ENCODE data around the gene ADGRF4.

Gene ADGRF4

DNA sequence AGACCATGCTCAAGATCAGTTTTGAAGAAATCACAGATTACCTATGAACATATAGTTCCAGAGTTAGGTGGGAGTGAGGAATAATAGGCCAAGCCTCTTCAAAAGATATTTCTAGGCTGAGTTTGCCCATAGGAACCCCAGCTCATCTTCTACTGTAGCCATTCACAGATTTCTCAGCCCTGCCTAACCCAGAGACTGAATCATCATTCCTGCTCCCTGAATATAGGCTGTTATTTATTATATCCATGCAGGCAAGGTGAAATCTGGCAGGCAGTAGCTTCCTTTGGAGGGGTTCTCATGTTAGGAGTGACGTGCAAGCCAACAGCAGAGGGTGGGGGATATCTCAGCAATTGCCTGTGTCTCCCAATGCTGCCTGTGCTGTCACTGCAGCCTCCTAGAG lies 25.6 kb upstream of the ADGRF4 start:
- TF ChIP-seq GATA3 (IDR thresholded peaks at IDR 0.05; ENCODE audit: low read depth, low read length), result no peak
- TF ChIP-seq GATA2 (IDR thresholded peaks at IDR 0.05; ENCODE audit: low read depth, low read length), result no peak

DNA sequence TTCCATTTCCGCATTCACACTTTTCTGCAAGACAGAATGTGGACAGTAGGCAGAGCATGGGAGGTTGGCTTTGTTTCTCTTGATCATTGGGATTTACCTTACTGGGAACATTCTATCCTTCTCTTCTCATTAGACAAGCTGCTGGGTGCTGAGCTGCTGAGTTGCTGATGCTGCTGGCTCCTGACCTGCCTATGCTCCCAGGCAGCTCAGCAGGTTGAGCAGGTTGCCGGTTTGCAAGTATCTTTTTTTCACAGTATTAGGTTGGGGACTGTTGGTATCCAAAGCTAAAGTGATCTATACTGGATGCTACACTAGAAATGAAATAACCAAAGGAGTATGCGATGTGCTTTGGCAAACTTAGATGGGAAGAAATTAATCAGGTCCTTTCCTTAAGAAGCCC lies 23.7 kb upstream of the ADGRF4 start:
- TF ChIP-seq GATA3 (IDR thresholded peaks at IDR 0.05; ENCODE audit: low read depth, low read length), result no peak
- TF ChIP-seq GATA2 (IDR thresholded peaks at IDR 0.05; ENCODE audit: low read depth, low read length), result no peak

DNA sequence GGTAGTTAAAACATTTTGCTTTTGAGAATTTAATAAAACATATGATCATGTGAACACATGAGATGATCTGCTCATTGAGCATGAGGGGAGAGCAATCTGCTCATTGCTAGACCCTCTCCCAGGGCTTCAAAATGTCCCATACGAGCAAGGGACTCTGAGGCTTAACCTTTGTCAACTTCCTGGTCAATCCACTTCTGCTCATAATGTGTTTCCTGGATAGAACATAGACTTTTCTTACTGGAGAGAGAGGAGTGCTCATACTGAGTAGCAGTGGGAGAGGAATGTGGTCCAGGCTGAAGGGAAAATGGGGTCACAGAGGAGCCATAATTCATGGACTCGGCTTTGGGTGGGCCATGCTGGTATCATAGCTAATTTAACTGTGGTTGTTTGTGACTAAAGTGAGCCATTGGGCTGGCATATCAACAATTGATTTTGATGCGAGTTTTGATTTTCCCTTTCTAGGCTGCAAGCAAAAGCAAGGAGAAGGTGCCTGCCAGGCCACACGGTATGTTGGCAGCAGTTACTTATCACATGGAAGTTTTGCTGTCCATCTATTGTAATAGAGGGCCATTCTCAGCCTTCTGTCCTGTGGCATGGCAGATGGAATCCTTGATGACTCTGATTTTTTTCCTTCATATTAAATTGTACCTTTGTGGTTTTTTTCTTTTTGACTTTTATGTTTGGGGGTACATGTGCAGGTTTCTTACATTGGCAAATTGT lies 20.8 kb upstream of the ADGRF4 start:
- TF ChIP-seq GATA3 (IDR thresholded peaks at IDR 0.05; ENCODE audit: low read depth, low read length), result no peak
- TF ChIP-seq GATA2 (IDR thresholded peaks at IDR 0.05; ENCODE audit: low read depth, low read length), result no peak

DNA sequence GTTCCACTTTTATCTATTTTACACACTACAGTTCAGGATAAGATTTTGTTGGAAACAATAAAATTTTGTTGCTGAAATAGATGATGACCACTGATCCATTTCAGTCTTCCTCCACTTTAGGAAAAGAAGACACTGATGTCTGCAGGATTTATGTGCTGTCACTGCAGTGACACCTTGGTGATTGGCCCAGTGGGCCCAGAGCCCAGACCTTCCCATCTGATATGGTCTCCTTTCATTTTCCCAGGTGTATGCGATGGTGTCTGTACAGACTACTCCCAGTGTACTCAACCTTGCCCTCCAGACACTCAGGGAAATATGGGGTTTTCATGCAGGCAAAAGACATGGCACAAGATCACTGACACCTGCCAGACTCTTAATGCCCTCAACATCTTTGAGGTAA lies 19.6 kb upstream of the ADGRF4 start:
- TF ChIP-seq GATA2 (IDR thresholded peaks at IDR 0.05; ENCODE audit: low read depth, low read length) (no peak), GATA3 (IDR thresholded peaks at IDR 0.05; ENCODE audit: low read depth, low read length) (no peak)

DNA sequence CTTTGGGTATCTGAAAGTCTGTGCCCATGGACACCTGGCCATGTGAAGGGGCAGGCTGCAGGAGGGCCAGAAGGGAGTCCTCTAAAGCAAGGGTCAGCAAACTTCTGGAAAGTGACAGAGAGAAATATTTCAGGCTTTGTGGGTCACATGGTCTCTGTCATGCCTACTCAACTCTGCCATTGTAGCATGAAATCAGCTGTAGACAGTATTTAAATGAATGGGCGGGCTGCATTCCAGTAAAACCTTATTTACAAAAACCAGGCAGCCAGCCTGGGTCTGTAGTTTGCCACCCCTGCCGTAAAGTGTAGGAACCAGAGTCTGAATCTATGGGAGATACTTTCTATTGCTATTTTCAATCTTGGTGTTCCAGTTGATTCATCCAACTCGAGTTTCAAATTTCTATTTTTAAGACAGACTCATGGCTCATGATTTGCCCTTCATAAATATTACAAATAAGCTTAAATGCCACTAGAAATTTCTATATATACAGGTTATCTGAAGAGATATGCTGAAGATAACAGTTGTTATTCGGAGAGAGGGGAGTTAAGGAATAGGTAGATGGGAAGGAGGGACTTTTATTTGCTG lies 19.0 kb upstream of the ADGRF4 start:
- TF ChIP-seq GATA3 (IDR thresholded peaks at IDR 0.05; ENCODE audit: low read depth, low read length) (no peak), GATA2 (IDR thresholded peaks at IDR 0.05; ENCODE audit: low read depth, low read length) (no peak)

DNA sequence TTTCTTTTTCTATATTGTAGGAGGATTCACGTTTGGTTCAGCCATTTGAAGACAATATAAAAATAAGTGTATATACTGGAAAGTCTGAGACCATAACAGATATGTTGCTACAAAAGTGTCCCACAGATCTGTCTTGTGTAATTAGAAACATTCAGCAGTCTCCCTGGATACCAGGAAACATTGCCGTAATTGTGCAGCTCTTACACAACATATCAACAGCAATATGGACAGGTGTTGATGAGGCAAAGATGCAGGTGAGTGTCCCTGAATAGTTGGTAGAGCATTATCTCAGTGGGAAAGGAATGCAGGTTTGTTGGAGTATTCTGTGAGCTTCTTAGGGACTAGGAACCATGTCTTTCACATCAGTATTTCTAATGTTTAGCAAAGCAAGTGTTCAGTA lies 18.3 kb upstream of the ADGRF4 start:
- TF ChIP-seq GATA3 (IDR thresholded peaks at IDR 0.05; ENCODE audit: low read depth, low read length) (no peak), GATA2 (IDR thresholded peaks at IDR 0.05; ENCODE audit: low read depth, low read length) (no peak)

DNA sequence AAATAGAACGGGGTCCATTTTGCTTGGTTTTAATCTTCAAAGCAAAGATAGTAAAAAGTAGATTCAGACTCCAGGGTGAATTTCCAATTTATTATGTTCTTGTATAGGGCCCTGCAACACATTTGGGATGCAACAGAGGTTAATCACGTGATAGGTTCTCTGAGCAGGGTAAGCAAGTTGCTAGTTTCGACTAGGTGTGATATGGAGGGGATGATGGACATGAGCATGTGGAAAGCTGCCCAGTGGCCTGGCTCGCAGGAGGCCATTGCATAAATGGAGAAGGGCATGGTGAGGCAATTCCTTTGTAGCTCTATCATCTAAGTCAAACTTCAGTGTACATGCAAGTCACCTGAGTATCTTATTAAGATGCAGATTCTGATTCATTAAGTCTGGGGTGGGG lies 17.7 kb upstream of the ADGRF4 start:
- TF ChIP-seq GATA3 (IDR thresholded peaks at IDR 0.05; ENCODE audit: low read depth, low read length), result no peak

DNA sequence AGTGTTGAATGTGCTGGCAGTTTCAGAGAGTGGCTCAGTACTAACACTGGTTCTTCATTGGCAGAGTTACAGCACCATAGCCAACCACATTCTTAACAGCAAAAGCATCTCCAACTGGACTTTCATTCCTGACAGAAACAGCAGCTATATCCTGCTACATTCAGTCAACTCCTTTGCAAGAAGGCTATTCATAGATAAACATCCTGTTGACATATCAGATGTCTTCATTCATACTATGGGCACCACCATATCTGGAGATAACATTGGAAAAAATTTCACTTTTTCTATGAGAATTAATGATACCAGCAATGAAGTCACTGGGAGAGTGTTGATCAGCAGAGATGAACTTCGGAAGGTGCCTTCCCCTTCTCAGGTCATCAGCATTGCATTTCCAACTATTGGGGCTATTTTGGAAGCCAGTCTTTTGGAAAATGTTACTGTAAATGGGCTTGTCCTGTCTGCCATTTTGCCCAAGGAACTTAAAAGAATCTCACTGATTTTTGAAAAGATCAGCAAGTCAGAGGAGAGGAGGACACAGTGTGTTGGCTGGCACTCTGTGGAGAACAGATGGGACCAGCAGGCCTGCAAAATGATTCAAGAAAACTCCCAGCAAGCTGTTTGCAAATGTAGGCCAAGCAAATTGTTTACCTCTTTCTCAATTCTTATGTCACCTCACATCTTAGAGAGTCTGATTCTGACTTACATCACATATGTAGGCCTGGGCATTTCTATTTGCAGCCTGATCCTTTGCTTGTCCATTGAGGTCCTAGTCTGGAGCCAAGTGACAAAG lies 17.0 kb upstream of the ADGRF4 start:
- TF ChIP-seq GATA3 (IDR thresholded peaks at IDR 0.05; ENCODE audit: low read depth, low read length) (no peak), GATA2 (IDR thresholded peaks at IDR 0.05; ENCODE audit: low read depth, low read length) (no peak)

DNA sequence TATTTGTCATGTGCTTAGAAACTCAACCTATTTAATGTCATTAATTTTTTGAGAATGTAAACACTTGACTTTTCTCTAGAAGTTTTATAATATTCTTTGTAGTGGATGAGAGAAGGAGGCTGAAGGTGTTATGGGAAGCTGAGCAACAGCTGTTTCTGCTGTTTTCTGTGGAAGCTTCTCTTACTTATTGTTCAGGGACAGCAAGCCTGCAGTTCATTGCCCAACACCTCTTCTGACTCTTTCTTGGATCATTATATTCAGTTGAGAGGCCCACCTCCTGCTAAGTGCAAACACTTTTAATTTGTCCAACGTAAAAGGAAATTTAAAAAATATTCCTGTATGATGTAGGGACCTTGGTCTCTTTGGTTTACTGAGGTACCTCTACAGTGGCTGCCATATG lies 12.0 kb upstream of the ADGRF4 start:
- TF ChIP-seq GATA2 (IDR thresholded peaks at IDR 0.05; ENCODE audit: low read depth, low read length) (no peak), GATA3 (IDR thresholded peaks at IDR 0.05; ENCODE audit: low read depth, low read length) (no peak)

DNA sequence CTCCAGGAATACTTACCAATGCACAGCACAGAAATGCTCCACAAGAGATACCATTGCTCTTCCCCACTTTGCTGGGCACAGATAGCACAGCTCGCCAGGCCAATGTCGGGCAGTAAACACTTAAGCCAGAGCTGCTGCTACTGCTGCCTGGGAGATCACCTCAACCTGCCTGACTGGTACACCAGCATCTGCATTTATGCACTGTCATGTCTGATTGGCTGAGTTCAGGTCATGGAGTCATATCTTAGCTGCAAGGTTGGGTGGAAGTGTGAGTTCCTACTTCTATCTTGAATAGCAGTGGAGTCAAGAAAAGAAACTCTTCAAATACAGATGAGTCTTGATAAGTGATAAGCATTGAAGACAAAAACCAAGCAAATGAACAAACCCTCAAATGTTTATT lies 10.9 kb upstream of the ADGRF4 start:
- TF ChIP-seq GATA3 (IDR thresholded peaks at IDR 0.05; ENCODE audit: low read depth, low read length), result no peak
- no peak for TF ChIP-seq GATA2 (IDR thresholded peaks at IDR 0.05; ENCODE audit: low read depth, low read length)

DNA sequence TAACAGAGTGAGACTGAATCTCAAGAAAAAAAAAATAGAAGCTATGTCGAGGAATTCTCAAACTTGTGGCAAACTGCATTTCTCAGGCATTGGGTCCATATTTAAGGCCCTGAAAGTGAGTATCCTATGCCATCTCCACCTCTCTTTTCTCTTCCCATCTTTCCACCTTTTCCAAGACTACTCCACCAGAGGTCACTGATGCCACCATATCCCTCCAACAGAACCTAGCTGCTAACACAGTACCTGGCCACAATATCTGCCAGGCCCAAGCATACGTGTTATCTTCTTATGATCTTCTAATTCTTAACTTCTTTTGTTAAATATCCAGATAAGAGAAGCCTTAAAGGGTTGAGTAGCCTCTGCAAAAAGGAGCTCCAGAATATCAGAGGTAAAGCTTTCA lies 8.2 kb upstream of the ADGRF4 start:
- no peak for TF ChIP-seq GATA3 (IDR thresholded peaks at IDR 0.05; ENCODE audit: low read depth, low read length)
- TF ChIP-seq GATA2 (IDR thresholded peaks at IDR 0.05; ENCODE audit: low read depth, low read length), result no peak

DNA sequence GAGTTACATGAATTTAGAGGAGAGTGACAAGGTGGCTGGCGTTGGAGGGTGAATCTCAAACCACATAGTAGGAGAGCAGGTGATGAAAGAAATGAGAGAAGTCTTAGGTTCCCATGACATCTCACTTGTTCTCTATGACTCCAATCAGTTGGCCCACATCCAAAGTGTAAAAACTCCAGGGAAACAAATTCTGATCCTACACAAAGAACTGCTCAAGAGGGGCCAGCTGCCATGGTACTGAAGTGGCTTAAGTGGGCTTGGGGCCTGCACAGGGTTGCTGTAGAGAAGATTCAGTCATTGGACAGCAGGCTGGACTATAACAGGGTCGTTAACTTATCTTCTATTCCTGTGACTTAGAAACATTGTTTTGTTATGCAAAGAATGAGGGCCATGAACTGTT lies 7.6 kb upstream of the ADGRF4 start:
- no peak for TF ChIP-seq GATA2 (IDR thresholded peaks at IDR 0.05; ENCODE audit: low read depth, low read length)

DNA sequence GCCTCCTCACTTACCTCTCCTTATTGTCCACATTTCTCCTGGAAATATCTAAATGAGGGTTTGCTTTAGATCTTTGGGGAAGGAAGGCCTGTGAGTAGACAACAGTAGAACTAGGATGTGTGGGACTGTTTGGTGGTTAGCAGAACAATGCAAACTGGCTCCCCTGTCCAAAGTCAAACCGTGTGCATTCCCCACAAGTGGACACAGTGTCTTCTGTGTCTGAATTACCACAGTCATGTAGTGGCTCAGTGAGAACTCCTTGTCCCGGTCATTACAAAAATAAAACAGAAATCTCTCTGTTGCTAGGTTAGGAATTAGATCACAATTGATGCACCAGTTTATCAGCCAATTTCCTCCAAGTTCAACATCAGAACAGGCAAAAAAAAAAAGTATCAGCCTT lies 455 bp upstream of the ADGRF4 start:
- TF ChIP-seq GATA2 (IDR thresholded peaks at IDR 0.05; ENCODE audit: low read depth, low read length) (no peak), GATA3 (IDR thresholded peaks at IDR 0.05; ENCODE audit: low read depth, low read length) (no peak)

DNA sequence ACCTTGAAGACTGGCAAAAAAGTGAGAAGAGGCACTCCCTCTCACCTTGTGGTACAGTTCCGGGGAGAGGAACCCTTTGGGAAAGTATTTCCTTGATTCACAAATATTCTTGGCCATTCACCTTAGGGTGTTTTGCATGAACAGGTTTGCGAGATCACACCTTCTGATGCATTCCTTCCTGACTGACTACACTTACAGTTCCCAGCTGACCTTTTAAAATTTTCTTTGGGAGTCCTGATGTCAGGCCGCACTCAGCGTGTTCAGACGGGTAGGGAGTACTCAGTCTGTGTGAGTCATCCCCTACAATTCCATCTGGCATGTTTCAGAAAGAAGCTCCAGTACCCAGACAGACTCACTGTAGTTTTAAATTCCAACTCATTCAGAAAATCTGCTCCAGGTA lies 1.7 kb downstream of the ADGRF4 start:
- TF ChIP-seq GATA3 (IDR thresholded peaks at IDR 0.05; ENCODE audit: low read depth, low read length) (no peak), GATA2 (IDR thresholded peaks at IDR 0.05; ENCODE audit: low read depth, low read length) (no peak)

DNA sequence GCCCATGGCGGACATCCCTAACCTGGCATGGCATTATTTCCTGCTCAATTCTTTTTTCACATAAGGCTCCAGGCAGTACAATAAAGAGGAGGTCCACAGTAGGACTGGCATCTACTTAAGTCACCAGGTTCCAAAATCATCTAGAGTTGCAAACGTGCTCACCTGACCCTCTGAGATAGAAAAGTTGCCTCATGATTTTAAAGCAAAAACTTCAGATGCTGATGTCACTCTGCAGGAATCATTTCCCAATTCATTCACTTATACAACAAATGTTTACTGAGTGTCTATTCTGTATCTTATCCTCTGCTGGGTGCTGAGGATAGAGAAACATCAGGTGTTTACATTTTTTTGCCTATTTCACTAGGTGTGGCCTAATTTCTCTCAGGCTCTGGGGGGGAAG lies 2.2 kb downstream of the ADGRF4 start:
- TF ChIP-seq GATA2 (IDR thresholded peaks at IDR 0.05; ENCODE audit: low read depth, low read length) (no peak), GATA3 (IDR thresholded peaks at IDR 0.05; ENCODE audit: low read depth, low read length) (no peak)

Measured in SH-SY5Y (cell line).